OCI-M1 (cell line): ENCODE measurements around the gene ADRA2A.
A peak's percentile ranks its signal among the peaks of the same experiment; 100 is the strongest.

Source experiments
- DNase-seq: peaks from one replicate; lab custom pipeline; 2025; lab: John Stamatoyannopoulos, UW

Gene ADRA2A

DNA sequence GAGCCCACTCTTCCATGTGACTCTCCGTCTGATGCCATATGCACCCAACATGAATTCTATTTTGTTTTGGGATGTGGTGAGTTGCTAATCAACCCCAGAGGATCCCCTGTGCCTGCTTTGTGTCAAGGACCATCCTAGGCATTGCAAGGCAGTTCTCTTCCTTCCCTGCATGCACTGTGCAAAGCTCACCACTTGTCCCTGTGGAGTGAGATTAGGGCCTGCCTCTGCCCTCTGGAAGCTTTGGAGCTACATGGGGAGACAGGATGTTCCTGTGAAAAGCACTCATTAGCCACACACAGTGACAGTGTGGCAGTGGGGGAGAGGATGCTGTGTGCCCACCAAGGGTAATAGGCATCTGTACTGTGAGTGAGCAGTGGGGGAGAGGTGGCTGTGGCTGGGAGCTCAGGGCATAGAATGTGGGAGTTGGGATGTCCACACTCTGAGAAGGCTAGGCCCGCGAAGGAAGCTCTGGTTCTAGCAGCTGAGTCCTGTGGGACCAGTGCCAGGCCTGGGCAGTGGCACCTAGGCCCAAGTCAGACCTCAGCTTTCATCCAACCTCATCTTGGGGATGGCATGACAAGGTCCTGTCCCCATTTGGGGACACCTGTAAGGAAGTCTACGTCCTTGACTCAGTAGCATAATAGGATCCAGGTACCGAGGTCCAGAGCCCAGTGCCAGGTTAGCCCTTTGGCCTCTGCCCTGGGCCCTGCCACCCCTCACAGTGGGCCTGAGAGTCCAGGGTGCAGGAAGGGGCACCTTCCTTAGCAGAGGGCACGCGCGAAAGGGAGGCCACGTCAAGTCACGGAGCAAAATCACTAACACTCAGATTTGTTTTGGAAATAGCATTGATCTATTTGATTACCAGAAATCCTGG, 6.6 kb downstream of the ADRA2A start:
- DNase-seq, result no peak

DNA sequence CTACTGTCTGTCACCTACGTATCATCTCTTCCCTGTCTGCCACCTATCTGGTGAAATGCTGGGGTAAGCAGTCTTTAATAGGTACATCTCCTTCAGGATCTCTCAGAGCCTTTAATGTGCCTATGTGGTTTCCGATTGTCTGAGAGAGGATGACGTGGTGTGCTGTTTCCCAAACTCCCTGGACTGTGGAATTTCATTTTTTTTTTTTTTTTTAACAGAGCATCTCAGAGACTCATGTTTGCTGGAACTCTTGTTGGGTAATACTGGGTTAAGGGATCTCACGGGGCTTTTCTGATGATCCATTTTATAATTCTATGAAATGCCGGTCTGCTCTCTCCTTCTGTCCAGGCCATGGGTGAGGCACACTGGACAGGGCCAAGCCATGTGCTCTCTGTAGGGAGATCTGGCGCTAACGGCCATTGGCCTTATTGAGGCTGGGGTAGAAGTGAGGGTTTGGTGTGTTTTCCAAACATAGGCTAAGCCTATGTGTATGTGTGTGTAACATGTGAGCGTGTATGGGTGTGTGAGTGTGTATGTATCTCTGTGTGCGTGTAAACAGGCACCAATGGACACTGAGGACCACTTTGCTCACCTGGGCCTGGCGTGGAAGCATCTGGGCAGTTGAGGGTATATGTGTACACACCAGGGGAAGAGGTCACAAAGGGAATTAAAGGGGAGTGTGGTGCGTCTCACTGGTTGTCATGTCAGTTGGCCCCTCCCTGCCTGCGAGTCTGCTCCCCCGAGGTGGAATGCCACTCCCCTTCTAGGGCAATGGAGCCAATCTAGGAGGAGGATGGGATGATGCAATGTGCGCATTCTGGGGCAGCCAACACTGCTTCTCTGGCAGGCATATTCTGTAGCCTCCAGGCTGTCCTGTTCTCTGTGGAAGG, 7.8 kb downstream of the ADRA2A start:
- DNase-seq, result no peak

DNA sequence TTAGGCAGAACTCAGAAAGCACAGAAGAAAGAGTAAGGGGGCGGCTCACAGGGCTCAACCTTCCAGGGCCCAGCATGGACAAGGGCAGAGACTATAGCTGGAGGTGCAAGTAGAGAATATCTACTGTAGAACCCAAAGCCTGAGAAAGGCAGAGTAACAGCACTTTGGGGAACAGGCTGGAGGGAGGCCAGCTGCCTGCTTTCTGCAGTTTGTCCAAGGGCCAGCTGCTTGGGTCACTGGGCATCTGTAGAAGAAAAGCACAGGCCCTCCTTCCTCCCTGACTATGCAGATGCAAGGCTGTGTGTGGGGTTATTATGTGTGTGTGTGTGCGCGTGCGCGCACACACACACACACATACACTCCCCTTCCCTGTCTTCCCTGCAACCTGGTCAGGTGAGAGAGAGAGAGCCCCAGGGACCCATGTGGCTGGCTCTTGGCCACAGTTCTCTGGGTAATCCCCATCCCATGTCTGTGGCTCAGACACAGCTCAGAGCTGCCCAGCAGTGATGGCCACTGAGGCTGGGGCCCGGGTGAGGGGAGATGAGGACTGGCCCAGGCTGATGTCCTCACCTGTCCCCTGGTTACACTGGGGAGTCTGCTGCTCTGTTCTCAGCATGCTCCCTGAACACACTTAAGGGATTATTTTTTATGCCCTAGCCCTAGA, 9.0 kb downstream of the ADRA2A start:
- no peak for DNase-seq

DNA sequence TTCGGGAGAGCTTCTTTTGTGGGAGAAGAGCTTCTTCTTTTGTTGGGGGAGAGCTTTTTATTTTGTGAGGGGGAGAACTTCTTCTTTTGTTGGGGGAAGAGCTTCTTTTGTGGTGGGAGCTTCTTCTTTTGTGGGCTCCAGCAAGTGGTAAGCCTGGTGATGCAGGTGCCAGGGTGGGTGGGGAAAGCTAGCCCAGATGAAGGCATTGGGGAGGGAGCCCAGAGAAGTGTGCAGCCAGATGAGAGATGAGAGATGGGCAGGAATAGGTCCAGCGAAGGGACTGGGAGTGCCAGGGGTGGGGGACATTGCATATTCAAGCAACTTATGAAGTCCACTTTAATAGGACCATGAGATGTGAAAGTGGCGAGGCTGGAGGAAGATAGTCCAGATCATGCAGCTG, 9.7 kb downstream of the ADRA2A start:
- no peak for DNase-seq

DNA sequence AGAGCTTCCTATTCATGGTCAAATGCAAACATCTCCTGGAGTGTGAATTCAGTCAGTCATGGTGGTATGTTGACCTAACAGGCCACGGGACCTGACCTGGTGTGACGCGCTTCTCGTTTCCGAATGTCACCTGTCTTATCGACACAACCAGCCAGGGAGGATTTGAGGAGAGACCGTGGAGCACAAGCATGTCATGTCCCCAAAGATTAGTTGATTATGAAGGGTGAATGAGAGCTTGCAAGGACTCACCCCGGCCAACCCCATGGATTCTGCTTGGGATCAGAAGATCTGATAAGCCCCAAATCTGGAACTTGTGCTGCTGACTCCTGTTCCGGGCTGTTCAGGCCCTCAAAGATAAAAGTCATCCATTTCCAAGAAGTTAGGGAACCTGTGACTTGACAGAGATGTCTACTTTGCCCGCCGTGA, 10.5 kb downstream of the ADRA2A start:
- DNase-seq, result no peak

DNA sequence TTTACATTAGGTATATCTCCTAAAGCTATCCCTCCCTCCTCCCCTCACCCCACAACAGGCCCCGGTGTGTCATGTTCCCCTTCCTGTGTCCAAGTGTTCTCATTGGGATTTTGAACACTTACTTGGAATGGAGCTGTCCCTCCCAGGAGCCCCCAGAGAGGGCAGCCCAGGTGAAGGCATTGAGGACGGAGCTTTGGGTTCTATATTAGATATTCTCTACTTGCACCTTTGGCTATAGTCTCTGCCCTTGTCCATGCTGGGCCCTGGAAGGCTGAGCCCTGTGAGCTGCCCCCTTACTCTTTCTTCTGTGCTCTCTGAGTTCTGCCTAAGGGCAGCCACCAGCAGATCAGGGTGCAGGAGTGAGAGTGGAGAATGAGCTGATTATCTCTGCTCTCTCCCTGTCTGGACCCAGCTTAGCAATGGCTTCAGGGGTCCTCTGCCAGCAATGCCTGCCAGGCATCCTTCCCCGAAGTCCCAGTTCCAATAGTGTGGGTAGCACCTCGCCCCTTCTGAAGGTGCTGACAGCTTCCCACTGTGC, 11.2 kb downstream of the ADRA2A start:
- DNase-seq, result no peak

DNA sequence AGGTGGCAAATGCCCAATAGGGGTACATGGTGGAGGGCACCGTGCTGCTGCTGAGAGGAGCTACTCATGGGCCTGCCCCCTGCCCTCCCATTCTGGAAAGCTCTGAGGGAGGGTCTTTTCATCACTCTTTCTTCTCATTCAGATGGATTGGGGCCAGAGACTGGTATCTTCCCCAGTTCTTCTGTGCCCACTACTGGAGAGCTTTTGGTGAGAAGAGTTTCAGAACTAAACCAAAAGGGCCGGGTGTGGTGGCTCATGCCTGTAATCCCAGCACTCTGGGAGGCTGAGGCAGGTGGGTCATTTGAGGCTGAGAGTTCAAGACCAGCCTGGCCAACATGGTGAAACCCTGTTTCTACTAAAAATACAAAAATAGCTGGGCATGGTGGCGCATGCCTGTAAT, 12.5 kb downstream of the ADRA2A start:
- DNase-seq, result no peak

DNA sequence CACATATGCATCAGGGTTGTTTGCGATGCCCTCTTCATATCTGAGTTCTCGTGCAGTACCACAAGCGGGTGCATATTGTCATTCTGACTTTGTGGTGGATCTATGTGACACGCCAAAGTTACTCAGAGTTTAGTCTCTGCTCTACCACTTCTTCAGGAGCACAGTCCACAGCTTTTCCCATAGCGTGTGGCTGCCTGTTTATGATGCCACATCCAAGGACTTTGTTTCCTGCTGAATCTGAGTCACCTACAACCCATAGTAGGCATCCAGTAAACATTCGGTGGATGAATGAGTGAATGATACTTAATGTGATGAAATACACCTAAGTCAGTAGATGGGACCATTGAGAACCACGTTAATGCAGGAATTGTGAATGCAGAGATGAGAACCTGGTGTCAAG, 15.0 kb downstream of the ADRA2A start:
- DNase-seq, result no peak

DNA sequence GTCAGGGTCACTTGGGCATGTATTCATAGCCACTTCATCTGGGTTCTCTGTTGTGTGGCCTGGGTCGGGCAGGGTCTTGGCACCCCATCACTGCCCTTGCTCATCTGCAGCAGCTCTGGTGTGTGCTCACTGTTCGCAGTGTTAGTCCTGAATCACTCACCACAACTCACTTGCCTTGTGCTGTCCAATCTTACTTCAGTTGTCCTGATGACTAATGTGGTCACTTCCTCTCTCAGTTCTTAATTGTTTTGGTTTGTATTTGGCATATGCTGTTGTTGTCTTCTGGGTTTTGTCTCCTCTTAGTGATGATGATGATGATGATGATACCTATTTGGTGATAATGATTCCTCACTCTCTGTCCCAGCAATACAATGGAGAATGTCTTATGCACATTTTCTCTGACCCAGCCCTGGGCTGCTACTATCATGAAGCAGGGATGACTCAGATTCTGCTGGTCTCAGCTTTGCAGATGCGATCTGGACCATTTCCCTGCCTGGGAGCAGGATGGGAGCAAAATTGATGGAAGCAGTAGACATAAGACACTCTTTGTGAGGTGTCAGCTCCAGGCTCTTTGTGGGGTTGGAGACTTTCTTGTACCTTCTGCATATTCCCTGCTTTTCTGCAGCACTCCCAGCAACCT, 17.0 kb downstream of the ADRA2A start:
- no peak for DNase-seq

DNA sequence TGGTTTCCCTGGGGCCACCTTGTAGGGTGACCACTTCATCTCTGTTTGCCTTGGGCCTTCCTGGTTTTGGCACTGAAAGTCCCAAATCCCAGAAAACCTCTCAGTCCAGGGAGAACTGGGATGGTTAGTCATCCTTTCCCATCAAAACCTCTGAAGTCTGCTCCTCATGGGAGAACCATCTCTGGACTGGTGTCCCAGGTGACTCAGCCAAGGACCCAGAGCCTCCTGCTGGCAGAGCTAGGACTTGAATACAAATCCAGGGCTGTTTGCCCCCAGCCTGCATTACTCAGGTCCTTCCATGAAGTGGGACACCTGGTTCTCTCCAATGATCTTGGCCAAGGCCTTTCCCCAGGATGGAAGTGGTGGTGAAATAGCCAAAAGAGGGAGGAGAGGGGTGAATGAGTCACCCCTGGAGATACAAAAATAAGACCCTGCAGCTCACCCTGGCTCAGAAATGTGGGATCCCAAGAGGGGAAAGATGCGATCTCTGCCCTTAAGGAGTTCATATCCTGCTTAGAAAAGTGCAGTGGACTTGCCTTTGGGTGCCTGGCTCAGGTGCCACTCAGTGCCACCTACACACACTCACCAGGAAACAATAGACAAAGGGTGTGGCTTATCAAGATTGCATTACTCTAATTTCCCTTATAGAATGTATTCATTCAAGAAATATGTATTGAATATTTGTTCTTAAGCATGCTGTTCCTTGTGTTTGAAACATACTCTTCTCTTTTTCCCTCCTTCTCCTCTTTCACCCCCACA, 22.0 kb downstream of the ADRA2A start:
- DNase-seq, result no peak

DNA sequence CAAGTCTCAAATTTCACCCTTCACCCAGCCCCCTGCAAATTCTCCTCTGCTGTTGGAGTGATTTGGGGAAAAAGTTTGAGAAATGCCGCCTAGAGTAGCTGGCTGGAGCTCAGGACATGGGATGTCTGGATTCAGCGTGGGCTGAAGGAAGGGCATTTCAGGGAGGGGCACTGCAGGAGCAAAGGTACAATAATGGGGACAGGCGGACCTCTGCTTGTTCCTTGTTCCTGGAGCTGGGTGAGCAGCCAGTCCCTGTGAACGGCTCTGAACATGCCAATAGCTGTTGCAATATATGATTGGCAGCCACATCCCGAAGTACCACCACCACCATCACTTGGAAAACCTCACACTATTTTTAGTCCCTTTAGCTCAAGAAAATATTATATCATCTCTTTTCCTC, 23.4 kb downstream of the ADRA2A start:
- DNase-seq, result no peak

DNA sequence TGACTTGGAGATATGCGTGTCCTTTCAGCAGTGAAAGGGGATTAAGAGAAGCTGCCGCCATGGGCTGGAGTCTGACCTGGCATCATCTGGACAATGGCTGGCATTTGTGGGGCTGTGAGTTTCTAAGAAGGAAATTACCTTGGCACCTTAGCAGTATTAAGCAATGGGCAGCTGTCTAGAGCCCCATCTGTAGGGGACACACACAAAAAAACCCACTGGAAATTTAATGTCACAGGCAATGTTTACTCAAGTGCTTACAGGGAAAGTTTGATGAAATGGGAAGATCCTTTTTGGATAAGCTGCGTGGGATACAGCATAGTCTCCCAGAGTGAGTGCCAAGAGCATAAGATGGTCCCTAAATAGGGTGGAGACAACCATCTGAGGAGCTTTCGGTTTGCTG, 25.0 kb downstream of the ADRA2A start:
- no peak for DNase-seq

DNA sequence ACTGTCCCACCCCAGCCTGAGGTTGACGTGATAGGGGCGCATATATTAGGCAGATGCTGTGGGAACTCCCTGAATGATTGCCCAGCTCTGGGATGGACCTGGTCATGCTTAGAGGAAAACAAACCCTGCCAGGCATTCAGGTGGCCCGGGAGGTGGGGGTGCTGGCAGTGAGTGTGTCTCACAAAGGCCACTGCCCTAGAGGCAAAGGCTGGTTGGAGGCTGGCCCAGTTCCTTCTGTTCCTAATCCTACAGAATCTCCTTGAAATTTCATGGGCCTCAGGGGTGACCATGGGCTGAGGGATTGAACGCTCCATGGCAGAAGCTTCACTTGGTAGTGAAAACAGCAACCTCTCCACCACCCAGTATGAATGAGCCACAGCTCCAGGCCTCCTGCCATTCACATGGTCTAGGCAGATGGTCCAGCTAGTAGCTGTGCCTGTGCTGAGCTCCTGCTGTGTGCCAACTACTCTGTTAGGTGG, 25.6 kb downstream of the ADRA2A start:
- DNase-seq, result no peak

DNA sequence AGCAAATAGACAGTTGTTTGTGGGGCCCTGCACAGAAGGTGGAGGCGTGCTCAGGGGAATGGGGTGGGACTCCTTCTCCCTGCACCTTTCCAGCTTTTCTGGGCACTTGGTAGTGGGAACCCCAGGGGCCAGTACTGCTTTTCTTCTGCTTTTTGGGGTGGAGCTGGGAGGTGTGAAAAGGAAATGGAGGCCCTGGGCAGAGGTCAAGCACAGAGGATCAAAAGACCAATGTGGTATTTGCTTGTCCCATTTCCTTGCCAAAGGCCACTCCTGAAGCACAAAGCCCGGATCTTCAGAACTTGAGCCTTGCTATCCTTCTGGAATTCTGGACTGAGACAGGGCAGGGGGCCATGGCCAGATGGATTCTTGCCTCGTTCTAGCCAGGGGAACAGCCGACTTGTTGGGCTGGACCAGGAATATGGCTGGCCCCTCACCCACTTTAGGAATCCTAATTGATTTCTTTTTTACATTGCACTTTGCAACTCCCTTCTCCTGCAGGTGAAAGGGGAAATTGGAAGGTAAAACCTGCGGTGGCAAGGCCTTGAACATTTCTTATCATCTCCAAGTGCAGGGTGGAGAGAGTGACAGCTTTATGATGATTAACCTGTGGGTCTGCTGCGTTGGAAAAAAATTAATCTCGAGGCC, 26.5 kb downstream of the ADRA2A start:
- no peak for DNase-seq

DNA sequence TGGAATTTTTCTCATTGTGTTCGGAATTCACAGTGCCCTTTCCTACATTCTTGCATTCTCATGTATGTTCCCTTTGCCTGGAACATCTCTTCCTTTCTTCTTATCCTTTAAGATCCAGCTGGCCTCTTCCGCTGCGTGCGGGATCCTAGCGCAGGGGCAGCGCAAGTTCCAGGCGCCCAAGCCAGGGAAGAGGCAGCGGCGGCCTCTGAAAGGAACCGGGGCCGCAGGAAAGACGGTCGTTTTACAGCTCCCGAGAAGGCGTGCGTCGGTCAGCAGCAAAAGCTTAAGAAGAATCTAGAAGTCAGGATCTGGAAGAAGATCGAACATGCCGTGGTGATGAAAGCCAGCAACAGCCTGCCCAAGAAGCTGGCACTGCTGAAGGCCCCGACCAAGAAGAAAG, 28.0 kb downstream of the ADRA2A start:
- no peak for DNase-seq

DNA sequence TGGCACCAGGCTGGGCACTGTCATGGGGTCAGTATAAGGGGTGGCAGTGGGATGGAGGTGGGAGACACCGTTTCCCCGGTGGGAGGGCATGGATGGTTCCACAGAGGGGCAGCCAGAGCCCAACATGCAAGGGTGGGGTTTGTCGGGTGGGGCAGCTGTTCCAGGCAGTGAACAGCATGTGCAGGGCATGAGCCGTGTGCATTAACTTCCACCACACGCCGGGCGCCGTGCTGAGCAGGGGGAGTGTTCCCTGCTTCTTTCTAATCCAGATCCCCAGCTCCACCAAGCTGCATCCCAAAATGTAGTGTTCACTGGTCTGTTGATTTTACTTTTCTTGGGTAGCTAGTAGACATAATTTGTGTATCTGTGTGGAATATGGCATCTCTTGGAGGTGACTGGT, 29.3 kb downstream of the ADRA2A start:
- DNase-seq, result no peak

DNA sequence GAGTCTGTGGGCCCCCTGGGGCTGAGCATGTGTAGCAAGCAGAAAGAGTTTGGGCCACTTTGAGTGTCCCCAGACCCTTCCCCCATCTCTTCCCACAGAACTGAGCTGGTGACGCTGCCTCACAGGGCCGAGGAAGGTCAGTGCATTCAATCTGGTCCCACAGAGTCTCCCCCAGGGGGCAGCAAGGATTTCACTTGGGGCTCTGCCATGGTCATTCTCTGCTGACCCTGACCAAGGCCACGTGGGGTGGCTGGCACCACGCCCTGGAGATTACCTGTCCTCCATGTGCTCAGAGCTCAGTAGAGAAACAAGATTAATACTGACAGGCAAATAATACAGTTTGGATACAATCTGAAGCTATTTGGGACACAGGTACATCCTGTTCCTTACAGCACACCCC, 30.2 kb downstream of the ADRA2A start:
- DNase-seq, result no peak

DNA sequence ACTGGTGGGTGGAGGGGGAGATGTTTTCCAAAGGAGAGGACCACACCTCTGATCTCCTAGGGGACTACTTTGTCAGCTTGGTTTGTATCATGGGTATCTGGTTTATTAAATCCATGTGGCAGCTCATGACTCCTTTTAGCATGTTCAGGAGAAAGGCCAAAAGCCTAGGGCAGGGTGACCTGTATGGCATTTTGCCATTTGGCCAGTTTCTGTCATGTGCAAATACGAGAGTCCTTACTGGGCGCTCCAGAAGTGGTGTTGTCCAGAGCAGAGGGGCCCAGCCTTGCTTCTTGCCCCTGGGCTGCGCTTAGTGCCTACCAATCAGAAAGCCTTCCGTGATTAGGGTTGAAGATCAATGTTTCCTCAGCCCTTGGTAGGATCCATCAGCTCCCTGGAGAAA, 31.0 kb downstream of the ADRA2A start:
- no peak for DNase-seq

DNA sequence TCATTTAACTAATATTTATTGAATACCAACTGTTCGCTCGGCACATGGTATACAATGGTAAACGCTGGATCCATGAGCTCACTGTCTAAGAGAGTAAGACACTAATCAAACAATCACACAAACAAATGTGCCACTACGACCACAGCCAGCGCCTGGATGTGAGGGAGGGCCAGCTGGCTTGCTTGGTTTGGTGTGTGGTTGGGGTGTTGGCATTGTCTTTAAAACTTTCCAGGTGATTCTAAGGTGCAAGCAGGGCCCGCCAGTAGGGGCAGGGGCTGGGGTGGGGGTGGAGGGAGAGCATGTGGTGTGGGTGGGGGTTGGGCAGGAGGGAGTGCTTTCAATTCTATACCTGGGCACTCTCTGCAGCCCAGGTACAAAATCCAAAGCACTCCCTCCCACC, 31.6 kb downstream of the ADRA2A start:
- no peak for DNase-seq

DNA sequence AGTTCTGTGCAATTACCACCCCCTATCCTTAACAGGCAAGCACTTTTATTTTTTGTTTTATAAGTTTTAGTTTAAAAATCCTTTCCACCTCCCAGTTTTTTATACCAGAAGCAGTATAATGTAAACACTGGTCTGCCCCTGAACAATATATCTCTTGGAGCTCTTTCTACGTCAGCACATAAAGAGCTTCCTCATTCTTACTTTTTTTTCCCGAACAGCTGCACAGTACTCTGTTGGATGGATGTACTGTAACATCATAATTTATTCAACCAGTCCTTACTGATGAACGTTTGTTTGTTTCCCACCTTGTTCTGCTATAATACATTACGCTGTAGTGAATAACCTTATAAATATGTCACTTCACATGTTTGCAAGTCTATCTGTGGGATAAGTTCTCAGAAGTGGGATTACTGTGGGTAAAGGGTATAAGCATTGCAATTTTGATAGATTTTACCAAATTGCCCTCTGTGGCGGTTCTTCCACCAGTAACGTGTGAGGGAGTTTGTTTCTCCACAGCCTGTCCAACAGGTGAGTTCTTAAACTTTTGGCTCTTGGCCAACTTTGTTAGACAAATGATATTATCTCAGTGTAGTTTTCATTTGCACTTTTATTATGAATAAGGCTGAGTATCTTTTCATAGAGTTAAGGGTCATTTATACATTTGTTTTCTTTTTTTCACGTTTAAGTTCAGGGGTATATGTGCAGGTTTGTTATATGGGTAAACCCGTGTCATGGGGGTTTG, 32.8 kb downstream of the ADRA2A start:
- peak; percentile 55 for DNase-seq
